Tibial nerve (tissue), 4 donors: ENCODE results near the gene ING5.

Experiments used
- CTCF ChIP-seq, 5 experiments: fragments of 200-600 bp in 3 of 5; fragments of 450-650 bp in 2 of 5; sonication (generic) in 3 of 5; IDR thresholded peaks; one replicate each; pipeline ENCODE4 v1.5.1; 2016 to 2019; ENCODE audit warnings: antibody characterized with exemption in 5 of 5, mild to moderate bottlenecking in 3 of 5, moderate library complexity in 2 of 5
- EP300 ChIP-seq, 2 donors: sonication (generic); formaldehyde crosslinking; IDR thresholded peaks; one replicate each; pipeline ENCODE4 v1.6.1; 2017; ENCODE audit warnings: antibody characterized with exemption in 2 of 2, mild to moderate bottlenecking in 1 of 2

DNA sequence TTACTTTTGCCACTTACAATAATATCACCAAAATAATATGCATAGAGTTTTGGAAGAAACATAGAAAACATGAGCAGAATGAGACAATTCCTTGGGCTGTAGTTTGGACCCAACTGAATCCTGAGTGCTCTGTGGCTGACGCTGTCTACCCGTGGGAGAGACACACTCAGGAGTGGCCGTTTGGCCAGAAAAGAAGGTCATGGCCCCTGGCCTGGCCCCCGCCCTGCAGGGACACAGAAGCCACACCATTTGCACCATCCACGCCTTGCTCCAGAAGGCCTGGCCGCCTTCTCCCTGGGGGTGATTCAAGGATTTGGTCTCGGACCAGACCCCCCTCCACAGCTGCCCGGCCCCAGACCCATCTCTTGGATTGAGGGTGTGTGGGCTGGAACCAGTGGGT, 26.2 kb downstream of the ING5 start:
- TF ChIP-seq CTCF (IDR thresholded peaks at IDR 0.05) (no peak), EP300 (IDR thresholded peaks at IDR 0.05) (no peak)
